H1 (cell line): ENCODE measurements around the gene ANKRD12. TPM values are rescaled to one million over a fixed set of nuclear protein-coding genes. Genes with fewer than 3 reads are reported as not detected.

ENCODE experiments used
- CTCF ChIA-PET: fragments of 300-600 bp; sonication (Branson Sonifier 250); formaldehyde crosslinking; loops from one replicate; lab custom pipeline; 2021; ENCODE audit not compliant: partially characterized antibody; lab: Charles Lee
- POLR2A ChIA-PET: fragments of 300-600 bp; sonication (Branson Sonifier 250); formaldehyde crosslinking; loops from one replicate; lab custom pipeline; 2021; ENCODE audit warnings: inconsistent platforms; ENCODE audit not compliant: partially characterized antibody; lab: Charles Lee
- DNase-seq, 2 experiments: peaks; one replicate each; pipeline versions ENCODE4 v3.0.0 to v3.0.0-alpha.2; 2010 to 2022; ENCODE audit warnings: low spot score in 2 of 2, low read depth in 1 of 2, mixed read lengths in 1 of 2
- FAIRE-seq: peaks from 2 replicates; lab custom pipeline; 2011; peaks lifted over from hg19 to GRCh38; lab: Jason Lieb, UNC
- H2AFZ ChIP-seq: 2 replicates; pipeline ENCODE4 v1.8.1; 2012; ENCODE audit warnings: low read length, inconsistent platforms
- H2AK5ac ChIP-seq: 2 replicates; pipeline ENCODE4 v1.6.1; 2013; ENCODE audit warnings: low read depth, low read length
- H2BK120ac ChIP-seq: replicated peaks from 2 replicates; pipeline ENCODE3; 2013; ENCODE audit warnings: low read depth, low read length, inconsistent platforms
- H2BK12ac ChIP-seq: 2 replicates; pipeline ENCODE4 v1.6.1; 2013; ENCODE audit warnings: low read depth, low read length
- H2BK15ac ChIP-seq: 2 replicates; pipeline ENCODE4 v1.6.1; 2013; ENCODE audit warnings: low read length
- H2BK20ac ChIP-seq: 2 replicates; pipeline ENCODE4 v1.6.1; 2013; ENCODE audit warnings: low read length
- H2BK5ac ChIP-seq: 2 replicates; pipeline ENCODE4 v1.6.1; 2013; ENCODE audit warnings: low read depth, low read length
- H3K14ac ChIP-seq: 2 replicates; pipeline ENCODE4 v1.6.1; 2013; ENCODE audit warnings: inconsistent platforms; ENCODE audit not compliant: insufficient read length
- H3K18ac ChIP-seq: 2 replicates; pipeline ENCODE4 v1.6.1; 2013; ENCODE audit warnings: low read length; ENCODE audit errors: extremely low read depth
- H3K23ac ChIP-seq: 2 replicates; pipeline ENCODE4 v1.6.1; 2013; ENCODE audit warnings: inconsistent platforms; ENCODE audit not compliant: insufficient read length
- H3K23me2 ChIP-seq: 2 replicates; pipeline ENCODE4 v1.6.1; 2013; ENCODE audit warnings: low read depth, low read length
- H3K27ac ChIP-seq: 2 replicates; pipeline ENCODE4 v1.6.1; 2011; ENCODE audit warnings: low read depth, low read length, inconsistent platforms
- H3K27me3 ChIP-seq, 4 experiments: replicated peaks in 1 of 4; 1 replicate in 1 of 4; 2 replicates in 3 of 4; pipeline versions ENCODE4 v1.6.1 to v1.8.1; 2011 to 2013; ENCODE audit warnings: low read length in 3 of 4, mild to moderate bottlenecking in 3 of 4, inconsistent platforms in 2 of 4, mixed read lengths in 2 of 4, moderate library complexity in 1 of 4; ENCODE audit not compliant: control insufficient read depth in 3 of 4, insufficient read depth in 3 of 4; ENCODE audit errors: extremely low read depth in 1 of 4
- H3K36me3 ChIP-seq, 4 experiments: 2 replicates each; pipeline versions ENCODE4 v1.6.1 to v1.8.1; 2011 to 2013; ENCODE audit warnings: mild to moderate bottlenecking in 4 of 4, low read length in 3 of 4, moderate library complexity in 2 of 4, control low read depth in 1 of 4, inconsistent platforms in 1 of 4; ENCODE audit not compliant: insufficient read depth in 4 of 4, control insufficient read depth in 2 of 4
- H3K4ac ChIP-seq: replicated peaks from 2 replicates; pipeline ENCODE3; 2013; ENCODE audit warnings: low read length, low read depth, mixed read lengths, inconsistent platforms; ENCODE audit not compliant: insufficient read length
- H3K4me1 ChIP-seq, 4 experiments: replicated peaks in 1 of 4; 1 replicate in 1 of 4; 2 replicates in 3 of 4; pipeline versions ENCODE4 v1.6.1 to v1.8.1; 2011 to 2013; ENCODE audit warnings: low read length in 3 of 4, inconsistent platforms in 2 of 4, mixed read lengths in 1 of 4; ENCODE audit not compliant: insufficient read depth in 4 of 4, control insufficient read depth in 3 of 4
- H3K4me2 ChIP-seq, 2 experiments: 2 replicates each; pipeline versions ENCODE4 v1.6.1 to v1.8.1; 2011 to 2013; ENCODE audit warnings: low read depth in 2 of 2, low read length in 2 of 2, control low read depth in 1 of 2, inconsistent platforms in 1 of 2, mild to moderate bottlenecking in 1 of 2; ENCODE audit not compliant: insufficient read depth in 1 of 2
- H3K4me3 ChIP-seq, 4 experiments: fragments of 200-600, 300-600 bp in 1 of 4; sonication (generic), shearing (Covaris generic), sonication (Bioruptor Twin) in 1 of 4; 2 replicates each; pipeline versions ENCODE4 v1.5.1 to v1.8.1; 2011 to 2016; ENCODE audit warnings: low read length in 4 of 4, low read depth in 3 of 4, control low read depth in 2 of 4, inconsistent platforms in 2 of 4, mild to moderate bottlenecking in 2 of 4, mixed read lengths in 1 of 4, moderate library complexity in 1 of 4; ENCODE audit not compliant: insufficient read depth in 2 of 4; ENCODE audit errors: extremely low read depth in 1 of 4
- H3K56ac ChIP-seq: replicated peaks from 2 replicates; pipeline ENCODE3; 2013; ENCODE audit warnings: low read depth, mild to moderate bottlenecking, mixed read lengths, low read length, inconsistent platforms; ENCODE audit not compliant: insufficient read length
- H3K79me1 ChIP-seq: 2 replicates; pipeline ENCODE4 v1.6.1; 2013; ENCODE audit warnings: low read depth, low read length, control low read depth
- H3K79me2 ChIP-seq, 2 experiments: 2 replicates each; pipeline versions ENCODE4 v1.6.1 to v1.8.1; 2012 to 2013; ENCODE audit warnings: low read length in 2 of 2, mild to moderate bottlenecking in 2 of 2, inconsistent platforms in 1 of 2; ENCODE audit not compliant: insufficient read depth in 2 of 2, control insufficient read depth in 1 of 2
- H3K9ac ChIP-seq, 4 experiments: replicated peaks in 1 of 4; 1 replicate in 1 of 4; 2 replicates in 3 of 4; pipeline versions ENCODE4 v1.6.1 to v1.8.1; 2011 to 2013; ENCODE audit warnings: low read depth in 3 of 4, low read length in 3 of 4, control low read depth in 2 of 4, mild to moderate bottlenecking in 2 of 4, moderate library complexity in 2 of 4, inconsistent platforms in 1 of 4; ENCODE audit errors: extremely low read depth in 1 of 4
- H3K9me3 ChIP-seq, 2 experiments: 2 replicates each; pipeline versions ENCODE4 v1.6.1 to v1.8.1; 2012 to 2013; ENCODE audit warnings: mild to moderate bottlenecking in 2 of 2, moderate library complexity in 2 of 2, control low read depth in 1 of 2, inconsistent platforms in 1 of 2, low read depth in 1 of 2, low read length in 1 of 2, mixed read lengths in 1 of 2; ENCODE audit not compliant: insufficient read depth in 2 of 2
- H4K20me1 ChIP-seq, 2 experiments: replicated peaks in 1 of 2; 2 replicates each; pipeline versions ENCODE3 to v1.8.1; 2011 to 2013; ENCODE audit warnings: inconsistent platforms in 2 of 2, low read length in 2 of 2, mild to moderate bottlenecking in 1 of 2; ENCODE audit not compliant: insufficient read depth in 2 of 2, control insufficient read depth in 1 of 2
- H4K5ac ChIP-seq: 2 replicates; pipeline ENCODE4 v1.6.1; 2013; ENCODE audit warnings: low read length, low read depth, mixed read lengths, inconsistent platforms; ENCODE audit not compliant: insufficient read length
- H4K8ac ChIP-seq: 2 replicates; pipeline ENCODE4 v1.8.0; 2013; ENCODE audit warnings: mild to moderate bottlenecking, moderate library complexity, low read length, inconsistent platforms; ENCODE audit not compliant: insufficient read depth; ENCODE audit errors: extremely low read depth
- H4K91ac ChIP-seq: replicated peaks from 2 replicates; pipeline ENCODE3; 2013; ENCODE audit warnings: low read length, mixed read lengths, inconsistent platforms; ENCODE audit not compliant: insufficient read length
- ATF3 ChIP-seq: IDR thresholded peaks from 2 replicates; pipeline ENCODE4 v1.6.1; 2011; ENCODE audit warnings: low read depth, mild to moderate bottlenecking, low read length; ENCODE audit not compliant: insufficient read depth
- E2F6 ChIP-seq: IDR thresholded peaks from 2 replicates; pipeline ENCODE4 v1.6.1; 2012; ENCODE audit warnings: inconsistent platforms
- EP300 ChIP-seq, 2 experiments: IDR thresholded peaks; 1 replicate in 1 of 2; 2 replicates in 1 of 2; pipeline ENCODE4 v1.6.1; 2011 to 2012; ENCODE audit warnings: low read depth in 2 of 2, low read length in 2 of 2, mild to moderate bottlenecking in 2 of 2, borderline replicate concordance in 1 of 2, inconsistent platforms in 1 of 2, moderate library complexity in 1 of 2
- GABPA ChIP-seq: IDR thresholded peaks from 2 replicates; pipeline ENCODE4 v1.6.1; 2011; ENCODE audit warnings: mild to moderate bottlenecking, low read length, moderate library complexity, borderline replicate concordance; ENCODE audit not compliant: insufficient read depth
- GTF2F1 ChIP-seq: IDR thresholded peaks from 2 replicates; pipeline ENCODE4 v1.6.1; 2012; ENCODE audit warnings: low read depth, low read length, improper control_type of control experiment, borderline replicate concordance
- JUND ChIP-seq: IDR thresholded peaks from 2 replicates; pipeline ENCODE4 v1.6.1; 2011; ENCODE audit warnings: mild to moderate bottlenecking, improper control_type of control experiment, low read length
- KDM1A ChIP-seq: fragments of 200-600, 300-600 bp; sonication (generic); IDR thresholded peaks from 2 replicates; pipeline ENCODE4 v1.7.1; 2016; ENCODE audit warnings: mild to moderate bottlenecking, low read length, borderline replicate concordance
- MAX ChIP-seq: IDR thresholded peaks from 2 replicates; pipeline ENCODE4 v1.6.1; 2012; ENCODE audit warnings: inconsistent platforms
- POLR2AphosphoS5 ChIP-seq: IDR thresholded peaks from 2 replicates; pipeline ENCODE4 v1.6.1; 2011; ENCODE audit warnings: low read depth, low read length
- SIN3A ChIP-seq, 2 experiments: IDR thresholded peaks in 1 of 2; conservative IDR thresholded peaks in 1 of 2; 2 replicates each; pipeline ENCODE4 v1.6.1; 2011 to 2012; ENCODE audit warnings: low read length in 2 of 2, improper control_type of control experiment in 1 of 2, low read depth in 1 of 2, mild to moderate bottlenecking in 1 of 2
- SP4 ChIP-seq: IDR thresholded peaks from 2 replicates; pipeline ENCODE4 v1.6.1; 2012; ENCODE audit warnings: low read length, inconsistent platforms
- TAF1 ChIP-seq: IDR thresholded peaks from 2 replicates; pipeline ENCODE4 v1.6.1; 2011; ENCODE audit warnings: mild to moderate bottlenecking, low read depth, low read length
- WGBS, 2 experiments: shearing (Covaris generic) in 1 of 2; methylation state at CpG; one replicate each; pipeline versions ENCODE4 v1.1.6 to v1.1.7; 2013 to 2015; ENCODE audit warnings: low lambda C conversion rate in 2 of 2, mixed read lengths in 2 of 2, inconsistent platforms in 1 of 2, low coverage in 1 of 2, missing lambda C conversion rate in 1 of 2; ENCODE audit not compliant: insufficient replicate concordance in 2 of 2, insufficient coverage in 1 of 2, insufficient read length in 1 of 2; ENCODE audit errors: extremely low coverage in 1 of 2, missing lambda C conversion rate in 1 of 2; 5-methylcytosine and 5-hydroxymethylcytosine counted together
- polyA plus RNA-seq, 7 experiments: library from polyadenylated mRNA; depleted of rRNA in 3 of 7; stranded (reverse) in 5 of 7; unstranded in 2 of 7; fragments of >200 nt in 5 of 7; fragments of 200-250 nt in 2 of 7; gene quantifications; 1 replicate in 5 of 7; 2 replicates in 1 of 7; 4 replicates in 1 of 7; pipeline versions ENCODE4 v1.2.1 to v1.2.3, GENCODE V29; 2011 to 2013; ENCODE audit warnings: missing spikeins in 2 of 7, mixed read lengths in 2 of 7
- total RNA-seq: library from RNA; stranded (reverse); fragmentation: NEBNext Ultra II Directional; extraction: Animal tissue kit (Norgen Biotek cat#: 25700); gene quantifications from 2 replicates; pipeline ENCODE4 v1.2.1, GENCODE V29; 2021

Gene ANKRD12
- total and polyA plus RNA-seq, 2 of the 8 experiments (the other 6 are each of a cell fraction or from before 2014, with no cell fraction given): 2.6 to 37.9 TPM

- DNase-seq: no peak
- no peak overlapping the region for H4K5ac ChIP-seq
- H3K27me3 ChIP-seq: peaks cover 0 to 2% (median 0%) of the 10 kb centered on the region in 4 experiments; a peak in 1 of 7 replicates
- H4K20me1 ChIP-seq: peaks cover 0 to 3% of the 10 kb centered on the region in 2 experiments
- no peaks in the 10 kb centered on the region for H3K79me1 ChIP-seq
- H3K36me3 ChIP-seq: peaks cover 0 to 5% (median 0%) of the 10 kb centered on the region in 4 experiments; a peak in 1 of 8 replicates
- H2BK5ac ChIP-seq: no peak overlapping the region
- no peak overlapping the region for H3K4me3 ChIP-seq
- H2AFZ ChIP-seq: no peak overlapping the region
- H2BK15ac ChIP-seq: no peak overlapping the region
- H2BK12ac ChIP-seq: no peak overlapping the region
- H3K56ac ChIP-seq: no peak overlapping the region
- H3K18ac ChIP-seq: no peak overlapping the region
- FAIRE-seq: no peak
- peaks cover 0 to 23% (median 6%) of the 10 kb centered on the region in 4 experiments; a peak in 3 of 7 replicates for H3K4me1 ChIP-seq
- no peak overlapping the region for H3K27ac ChIP-seq
- no peak overlapping the region for H3K23ac ChIP-seq
- H3K79me2 ChIP-seq: peaks cover 16 to 30% of the 10 kb centered on the region in 2 experiments
- no peak overlapping the region for H2BK120ac ChIP-seq
- ChIA-PET CTCF (interaction anchor here (0.9 to 1.3 kb wide), 3 partner anchors 27 to 48 kb away, joined by 3 read pairs; no protein-coding TSS in a partner anchor), POLR2A (interaction anchor here (2.4 to 4.7 kb wide), 2 partner anchors 10 to 35 kb away, joined by 7 to 44 read pairs; partner anchors contain the start of gene ANKRD12)
- H2AK5ac ChIP-seq: no peak overlapping the region
- 96% methylated on average over 3 of the region's 3 CpGs; no CpG with 5 or more reads in 1 of the 2 experiments for WGBS, 2 experiments
- H4K91ac ChIP-seq: no peak overlapping the region
- H3K4me2 ChIP-seq: no peak overlapping the region
- no peak overlapping the region for H3K4ac ChIP-seq
- no peak overlapping the region for H4K8ac ChIP-seq
- H3K23me2 ChIP-seq: peaks cover 9% of the 10 kb centered on the region
- H3K14ac ChIP-seq: no peak overlapping the region
- H2BK20ac ChIP-seq: no peak overlapping the region
- H3K9ac ChIP-seq: no peak overlapping the region
- no peaks in the 10 kb centered on the region for H3K9me3 ChIP-seq
- TF ChIP-seq EP300 (IDR thresholded peaks at IDR 0.05; ENCODE audit: borderline replicate concordance in 1 of 2, low read depth in 2 of 2, low read length in 2 of 2) (no peak), ATF3 (no peak), E2F6 (no peak), GTF2F1 (no peak), POLR2AphosphoS5 (no peak), GABPA (no peak), SP4 (no peak), TAF1 (no peak), SIN3A (conservative IDR thresholded peaks at IDR 0.05 in 1 of 2, IDR thresholded peaks at IDR 0.05 in 1 of 2; ENCODE audit: low read depth in 1 of 2, low read length in 2 of 2) (no peak), KDM1A (no peak), MAX (no peak), JUND (no peak)
These were observed 35.8 kb upstream of the ANKRD12 start for GRCh38 chr18:9100796-9101195.
